Esophagus squamous epithelium (tissue), 4 donors: ENCODE data around the gene MKS1.

Experiments used
- POLR2A ChIP-seq, 4 donors: fragments of 450-650 bp; IDR thresholded peaks; one replicate each; pipeline ENCODE4 v1.6.1; 2017; ENCODE audit warnings: antibody characterized with exemption in 4 of 4, mild to moderate bottlenecking in 4 of 4, moderate library complexity in 3 of 4
- TF ChIP-seq, protein P1 (sequence below), 6 experiments: fragments of 450-650 bp in 4 of 6; fragments of 200-600 bp in 2 of 6; sonication (generic) in 2 of 6; IDR thresholded peaks; one replicate each; pipeline ENCODE4 v1.5.1; 2016 to 2019; ENCODE audit warnings: antibody characterized with exemption in 6 of 6, mild to moderate bottlenecking in 4 of 6, moderate library complexity in 4 of 6

DNA sequence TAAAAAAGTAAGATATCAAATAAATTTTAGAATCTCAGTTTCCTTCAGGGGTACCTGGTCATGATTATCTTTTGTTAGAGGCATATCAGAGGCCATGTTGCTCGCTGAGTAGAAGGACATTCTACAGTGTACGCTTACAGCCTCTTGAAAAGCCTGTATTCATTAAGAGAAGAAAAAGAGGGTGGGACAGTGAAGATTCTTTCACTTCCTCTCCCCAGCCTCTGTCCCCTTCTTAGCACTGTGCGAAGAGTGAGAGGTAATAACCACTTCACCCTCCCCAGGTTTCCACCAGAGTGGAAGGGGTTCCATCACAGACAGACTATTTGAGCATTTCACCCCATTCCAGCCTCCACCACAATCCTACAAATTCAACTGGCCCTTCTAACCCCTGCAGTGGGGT lies 14.5 kb upstream of the MKS1 start:
- TF ChIP-seq, protein P1, sequence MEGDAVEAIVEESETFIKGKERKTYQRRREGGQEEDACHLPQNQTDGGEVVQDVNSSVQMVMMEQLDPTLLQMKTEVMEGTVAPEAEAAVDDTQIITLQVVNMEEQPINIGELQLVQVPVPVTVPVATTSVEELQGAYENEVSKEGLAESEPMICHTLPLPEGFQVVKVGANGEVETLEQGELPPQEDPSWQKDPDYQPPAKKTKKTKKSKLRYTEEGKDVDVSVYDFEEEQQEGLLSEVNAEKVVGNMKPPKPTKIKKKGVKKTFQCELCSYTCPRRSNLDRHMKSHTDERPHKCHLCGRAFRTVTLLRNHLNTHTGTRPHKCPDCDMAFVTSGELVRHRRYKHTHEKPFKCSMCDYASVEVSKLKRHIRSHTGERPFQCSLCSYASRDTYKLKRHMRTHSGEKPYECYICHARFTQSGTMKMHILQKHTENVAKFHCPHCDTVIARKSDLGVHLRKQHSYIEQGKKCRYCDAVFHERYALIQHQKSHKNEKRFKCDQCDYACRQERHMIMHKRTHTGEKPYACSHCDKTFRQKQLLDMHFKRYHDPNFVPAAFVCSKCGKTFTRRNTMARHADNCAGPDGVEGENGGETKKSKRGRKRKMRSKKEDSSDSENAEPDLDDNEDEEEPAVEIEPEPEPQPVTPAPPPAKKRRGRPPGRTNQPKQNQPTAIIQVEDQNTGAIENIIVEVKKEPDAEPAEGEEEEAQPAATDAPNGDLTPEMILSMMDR (IDR thresholded peaks at IDR 0.05) = no peak
- no peak for TF ChIP-seq POLR2A (IDR thresholded peaks at IDR 0.05)
